HepG2 (cell line): ENCODE data around the gene FGD5. TPM values are rescaled to one million over a fixed set of nuclear protein-coding genes. Genes with fewer than 3 reads are reported as not detected.

ENCODE experiments used
- CBX2 ChIP-seq, 2 experiments: fragments of 200-600 bp in 1 of 2; sonication (generic); formaldehyde crosslinking in 1 of 2; IDR thresholded peaks; 2 replicates each; pipeline versions ENCODE4 v1.7.0 to v1.8.1; 2018 to 2022; ENCODE audit warnings: low read depth in 2 of 2, low read length in 1 of 2, mild to moderate bottlenecking in 1 of 2, missing genetic modification reagents in 1 of 2
- CCAR2 ChIP-seq: fragments of 200-400 bp; formaldehyde crosslinking; optimal IDR thresholded peaks from 2 replicates; pipeline ENCODE3; 2018; ENCODE audit warnings: low read depth, mild to moderate bottlenecking, low read length, moderate library complexity
- FOXA3 ChIP-seq: IDR thresholded peaks from 2 replicates; pipeline ENCODE4 v1.6.1; 2016; ENCODE audit warnings: missing genetic modification reagents, missing compliant biosample characterization
- GATAD2A ChIP-seq: IDR thresholded peaks from 2 replicates; pipeline ENCODE4 v1.6.1; 2016
- HHEX ChIP-seq: IDR thresholded peaks from 2 replicates; pipeline ENCODE4 v1.6.1; 2016; ENCODE audit warnings: control low read depth
- KMT2B ChIP-seq: IDR thresholded peaks from 2 replicates; pipeline ENCODE4 v1.6.1; 2016; ENCODE audit warnings: missing genetic modification reagents, missing compliant biosample characterization
- RARA ChIP-seq: IDR thresholded peaks from 2 replicates; pipeline ENCODE4 v1.6.1; 2016; ENCODE audit warnings: missing genetic modification reagents, missing compliant biosample characterization
- RXRB ChIP-seq: IDR thresholded peaks from 2 replicates; pipeline ENCODE4 v1.6.1; 2016; ENCODE audit warnings: borderline replicate concordance, missing genetic modification reagents, missing compliant biosample characterization
- SAP130 ChIP-seq: IDR thresholded peaks from 2 replicates; pipeline ENCODE4 v1.6.1; 2016; ENCODE audit warnings: low read depth
- SMAD1 ChIP-seq: sonication (generic); formaldehyde crosslinking; IDR thresholded peaks from 2 replicates; pipeline ENCODE4 v1.4.0; 2020; ENCODE audit warnings: missing genetic modification reagents, low read depth, mild to moderate bottlenecking, borderline replicate concordance
- ZFP1 ChIP-seq: IDR thresholded peaks from 2 replicates; pipeline ENCODE4 v1.6.1; 2016
- ZMAT3 ChIP-seq: sonication (generic); formaldehyde crosslinking; conservative IDR thresholded peaks from 2 replicates; pipeline ENCODE4 v1.7.0; 2021; ENCODE audit warnings: missing genetic modification reagents
- ZNF563 ChIP-seq: sonication (generic); formaldehyde crosslinking; IDR thresholded peaks from 2 replicates; pipeline ENCODE4 v1.8.0; 2022; ENCODE audit warnings: mild to moderate bottlenecking, moderate library complexity, missing genetic modification reagents
- ZNF737 ChIP-seq: sonication (generic); formaldehyde crosslinking; IDR thresholded peaks from 2 replicates; pipeline ENCODE4 v1.5.0; 2020; ENCODE audit warnings: missing genetic modification reagents, mild to moderate bottlenecking, borderline replicate concordance
- polyA plus RNA-seq, 8 experiments: library from polyadenylated mRNA; depleted of rRNA in 3 of 8; stranded (reverse) in 7 of 8; unstranded in 1 of 8; fragments of >200 nt; fragmentation: Illumina TruSeq in 4 of 8; extraction: Trizol in 4 of 8; gene quantifications; 2 replicates each; pipeline versions ENCODE4 v1.2.1 to v1.2.3, GENCODE V29; 2011 to 2016; ENCODE audit warnings: low read depth in 4 of 8, missing spikeins in 1 of 8, mixed read lengths in 1 of 8; ENCODE audit not compliant: insufficient read depth in 1 of 8
- total RNA-seq, 5 experiments: library from RNA; depleted of rRNA; stranded (reverse); fragments of >200 nt; fragmentation: Illumina TruSeq; extraction: Trizol; gene quantifications; 2 replicates each; pipeline ENCODE4 v1.2.3, GENCODE V29; 2016; ENCODE audit warnings: low read depth in 1 of 5
- TF ChIP-seq, protein P1 (sequence below): sonication (generic); formaldehyde crosslinking; IDR thresholded peaks from 2 replicates; pipeline ENCODE4 v1.4.0; 2020; ENCODE audit warnings: low read depth, missing genetic modification reagents
- TF ChIP-seq, protein P2 (sequence below): sonication (generic); formaldehyde crosslinking; IDR thresholded peaks from 2 replicates; pipeline ENCODE4 v1.5.0; 2020; ENCODE audit warnings: missing genetic modification reagents, mild to moderate bottlenecking, borderline replicate concordance
- TF ChIP-seq, protein P3 (sequence below): sonication (generic); formaldehyde crosslinking; conservative IDR thresholded peaks from 2 replicates; pipeline ENCODE4 v1.4.0; 2020; ENCODE audit warnings: mild to moderate bottlenecking, missing genetic modification reagents, moderate library complexity
- TF ChIP-seq, protein P4 (sequence below): sonication (generic); formaldehyde crosslinking; IDR thresholded peaks from 2 replicates; pipeline ENCODE4 v1.9.0; 2021; ENCODE audit warnings: missing genetic modification reagents, borderline replicate concordance
- TF ChIP-seq, protein P5 (sequence below): sonication (generic); formaldehyde crosslinking; IDR thresholded peaks from 2 replicates; pipeline ENCODE4 v1.4.0; 2020; ENCODE audit warnings: missing genetic modification reagents, mild to moderate bottlenecking, borderline replicate concordance

The FGD5 gene
- total and polyA plus RNA-seq, 2 of the 13 experiments (the other 11 are each of a cell fraction or from before 2014, with no cell fraction given) = 0.17 TPM; not detected in 1

DNA sequence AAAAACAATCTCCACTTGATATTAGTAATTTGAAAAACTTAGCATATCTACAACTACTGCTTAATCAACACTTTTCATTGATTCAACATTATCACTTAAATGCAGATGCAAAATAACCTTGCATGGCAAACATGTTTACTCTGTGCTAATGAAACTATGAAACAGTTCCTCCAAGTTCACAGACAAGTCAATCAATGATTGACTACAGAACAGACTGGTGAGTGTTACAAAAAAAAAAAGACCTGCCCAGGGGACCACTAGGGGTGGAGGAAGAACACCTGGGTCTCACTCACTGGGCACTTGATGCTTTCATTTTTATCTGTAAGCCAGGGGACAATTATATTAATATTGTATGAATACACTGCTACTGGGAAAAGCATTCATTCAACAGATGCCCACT lies 124.3 kb downstream of the FGD5 start (continued):
- TF ChIP-seq, protein P1, sequence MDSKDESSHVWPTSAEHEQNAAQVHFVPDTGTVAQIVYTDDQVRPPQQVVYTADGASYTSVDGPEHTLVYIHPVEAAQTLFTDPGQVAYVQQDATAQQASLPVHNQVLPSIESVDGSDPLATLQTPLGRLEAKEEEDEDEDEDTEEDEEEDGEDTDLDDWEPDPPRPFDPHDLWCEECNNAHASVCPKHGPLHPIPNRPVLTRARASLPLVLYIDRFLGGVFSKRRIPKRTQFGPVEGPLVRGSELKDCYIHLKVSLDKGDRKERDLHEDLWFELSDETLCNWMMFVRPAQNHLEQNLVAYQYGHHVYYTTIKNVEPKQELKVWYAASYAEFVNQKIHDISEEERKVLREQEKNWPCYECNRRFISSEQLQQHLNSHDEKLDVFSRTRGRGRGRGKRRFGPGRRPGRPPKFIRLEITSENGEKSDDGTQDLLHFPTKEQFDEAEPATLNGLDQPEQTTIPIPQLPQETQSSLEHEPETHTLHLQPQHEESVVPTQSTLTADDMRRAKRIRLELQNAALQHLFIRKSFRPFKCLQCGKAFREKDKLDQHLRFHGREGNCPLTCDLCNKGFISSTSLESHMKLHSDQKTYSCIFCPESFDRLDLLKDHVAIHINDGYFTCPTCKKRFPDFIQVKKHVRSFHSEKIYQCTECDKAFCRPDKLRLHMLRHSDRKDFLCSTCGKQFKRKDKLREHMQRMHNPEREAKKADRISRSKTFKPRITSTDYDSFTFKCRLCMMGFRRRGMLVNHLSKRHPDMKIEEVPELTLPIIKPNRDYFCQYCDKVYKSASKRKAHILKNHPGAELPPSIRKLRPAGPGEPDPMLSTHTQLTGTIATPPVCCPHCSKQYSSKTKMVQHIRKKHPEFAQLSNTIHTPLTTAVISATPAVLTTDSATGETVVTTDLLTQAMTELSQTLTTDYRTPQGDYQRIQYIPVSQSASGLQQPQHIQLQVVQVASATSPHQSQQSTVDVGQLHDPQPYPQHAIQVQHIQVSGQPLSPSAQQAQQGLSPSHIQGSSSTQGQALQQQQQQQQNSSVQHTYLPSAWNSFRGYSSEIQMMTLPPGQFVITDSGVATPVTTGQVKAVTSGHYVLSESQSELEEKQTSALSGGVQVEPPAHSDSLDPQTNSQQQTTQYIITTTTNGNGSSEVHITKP (CRISPR knock-in tag) = no peak
- 0 out of 2 replicates have a peak, but pooled peaks have one; percentile 27 for TF ChIP-seq SAP130 (CRISPR knock-in tag)
- TF ChIP-seq, protein P2, sequence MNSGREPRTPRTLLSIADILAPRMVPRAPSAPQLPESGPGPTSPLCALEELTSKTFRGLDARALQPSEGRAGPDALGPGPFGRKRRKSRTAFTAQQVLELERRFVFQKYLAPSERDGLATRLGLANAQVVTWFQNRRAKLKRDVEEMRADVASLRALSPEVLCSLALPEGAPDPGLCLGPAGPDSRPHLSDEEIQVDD (CRISPR knock-in tag) = no peak
- TF ChIP-seq FOXA3 (CRISPR knock-in tag) = peak; percentile 60
- no peak for TF ChIP-seq ZNF563 (CRISPR knock-in tag)
- no peak for TF ChIP-seq KMT2B (CRISPR knock-in tag)
- no peak for TF ChIP-seq HHEX (CRISPR knock-in tag)
- TF ChIP-seq, protein P3, sequence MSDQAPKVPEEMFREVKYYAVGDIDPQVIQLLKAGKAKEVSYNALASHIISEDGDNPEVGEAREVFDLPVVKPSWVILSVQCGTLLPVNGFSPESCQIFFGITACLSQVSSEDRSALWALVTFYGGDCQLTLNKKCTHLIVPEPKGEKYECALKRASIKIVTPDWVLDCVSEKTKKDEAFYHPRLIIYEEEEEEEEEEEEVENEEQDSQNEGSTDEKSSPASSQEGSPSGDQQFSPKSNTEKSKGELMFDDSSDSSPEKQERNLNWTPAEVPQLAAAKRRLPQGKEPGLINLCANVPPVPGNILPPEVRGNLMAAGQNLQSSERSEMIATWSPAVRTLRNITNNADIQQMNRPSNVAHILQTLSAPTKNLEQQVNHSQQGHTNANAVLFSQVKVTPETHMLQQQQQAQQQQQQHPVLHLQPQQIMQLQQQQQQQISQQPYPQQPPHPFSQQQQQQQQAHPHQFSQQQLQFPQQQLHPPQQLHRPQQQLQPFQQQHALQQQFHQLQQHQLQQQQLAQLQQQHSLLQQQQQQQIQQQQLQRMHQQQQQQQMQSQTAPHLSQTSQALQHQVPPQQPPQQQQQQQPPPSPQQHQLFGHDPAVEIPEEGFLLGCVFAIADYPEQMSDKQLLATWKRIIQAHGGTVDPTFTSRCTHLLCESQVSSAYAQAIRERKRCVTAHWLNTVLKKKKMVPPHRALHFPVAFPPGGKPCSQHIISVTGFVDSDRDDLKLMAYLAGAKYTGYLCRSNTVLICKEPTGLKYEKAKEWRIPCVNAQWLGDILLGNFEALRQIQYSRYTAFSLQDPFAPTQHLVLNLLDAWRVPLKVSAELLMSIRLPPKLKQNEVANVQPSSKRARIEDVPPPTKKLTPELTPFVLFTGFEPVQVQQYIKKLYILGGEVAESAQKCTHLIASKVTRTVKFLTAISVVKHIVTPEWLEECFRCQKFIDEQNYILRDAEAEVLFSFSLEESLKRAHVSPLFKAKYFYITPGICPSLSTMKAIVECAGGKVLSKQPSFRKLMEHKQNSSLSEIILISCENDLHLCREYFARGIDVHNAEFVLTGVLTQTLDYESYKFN = 0 out of 2 replicates have a peak, but pooled peaks have one; percentile 23
- TF ChIP-seq, protein P4, sequence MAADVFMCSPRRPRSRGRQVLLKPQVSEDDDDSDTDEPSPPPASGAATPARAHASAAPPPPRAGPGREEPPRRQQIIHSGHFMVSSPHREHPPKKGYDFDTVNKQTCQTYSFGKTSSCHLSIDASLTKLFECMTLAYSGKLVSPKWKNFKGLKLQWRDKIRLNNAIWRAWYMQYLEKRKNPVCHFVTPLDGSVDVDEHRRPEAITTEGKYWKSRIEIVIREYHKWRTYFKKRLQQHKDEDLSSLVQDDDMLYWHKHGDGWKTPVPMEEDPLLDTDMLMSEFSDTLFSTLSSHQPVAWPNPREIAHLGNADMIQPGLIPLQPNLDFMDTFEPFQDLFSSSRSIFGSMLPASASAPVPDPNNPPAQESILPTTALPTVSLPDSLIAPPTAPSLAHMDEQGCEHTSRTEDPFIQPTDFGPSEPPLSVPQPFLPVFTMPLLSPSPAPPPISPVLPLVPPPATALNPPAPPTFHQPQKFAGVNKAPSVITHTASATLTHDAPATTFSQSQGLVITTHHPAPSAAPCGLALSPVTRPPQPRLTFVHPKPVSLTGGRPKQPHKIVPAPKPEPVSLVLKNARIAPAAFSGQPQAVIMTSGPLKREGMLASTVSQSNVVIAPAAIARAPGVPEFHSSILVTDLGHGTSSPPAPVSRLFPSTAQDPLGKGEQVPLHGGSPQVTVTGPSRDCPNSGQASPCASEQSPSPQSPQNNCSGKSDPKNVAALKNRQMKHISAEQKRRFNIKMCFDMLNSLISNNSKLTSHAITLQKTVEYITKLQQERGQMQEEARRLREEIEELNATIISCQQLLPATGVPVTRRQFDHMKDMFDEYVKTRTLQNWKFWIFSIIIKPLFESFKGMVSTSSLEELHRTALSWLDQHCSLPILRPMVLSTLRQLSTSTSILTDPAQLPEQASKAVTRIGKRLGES (CRISPR knock-in tag) = no peak
- TF ChIP-seq CBX2 (IDR thresholded peaks at IDR 0.05; ENCODE audit: low read depth, low read length) = no peak
- no peak for TF ChIP-seq CBX2 (CRISPR knock-in tag; IDR thresholded peaks at IDR 0.05; ENCODE audit: low read depth)
- no peak for TF ChIP-seq CCAR2
- TF ChIP-seq, protein P5, sequence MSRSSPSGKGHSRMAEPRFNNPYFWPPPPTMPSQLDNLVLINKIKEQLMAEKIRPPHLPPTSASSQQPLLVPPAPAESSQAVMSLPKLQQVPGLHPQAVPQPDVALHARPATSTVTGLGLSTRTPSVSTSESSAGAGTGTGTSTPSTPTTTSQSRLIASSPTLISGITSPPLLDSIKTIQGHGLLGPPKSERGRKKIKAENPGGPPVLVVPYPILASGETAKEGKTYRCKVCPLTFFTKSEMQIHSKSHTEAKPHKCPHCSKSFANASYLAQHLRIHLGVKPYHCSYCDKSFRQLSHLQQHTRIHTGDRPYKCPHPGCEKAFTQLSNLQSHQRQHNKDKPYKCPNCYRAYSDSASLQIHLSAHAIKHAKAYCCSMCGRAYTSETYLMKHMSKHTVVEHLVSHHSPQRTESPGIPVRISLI = peak; percentile 56; the same call in 1 of the 2 replicates
- no peak for TF ChIP-seq SMAD1 (CRISPR knock-in tag)
- no peak for TF ChIP-seq ZMAT3 (CRISPR knock-in tag)
- peak; percentile 86 for TF ChIP-seq RARA (CRISPR knock-in tag)
- 0 out of 2 replicates have a peak, but pooled peaks have one; percentile 17 for TF ChIP-seq GATAD2A (CRISPR knock-in tag)
- TF ChIP-seq ZNF737 (CRISPR knock-in tag) = no peak
- peak; percentile 15; the same call in 1 of the 2 replicates for TF ChIP-seq RXRB (CRISPR knock-in tag)
- TF ChIP-seq ZFP1 (CRISPR knock-in tag) = no peak
